Endothelial cell (in vitro differentiated cells): ENCODE results near the gene APBB2. TPM values are rescaled to one million over a fixed set of nuclear protein-coding genes. Genes with fewer than 3 reads are reported as not detected.

ENCODE experiments used
- DNase-seq: peaks from one replicate; pipeline ENCODE4 v3.0.0; 2021; ENCODE audit warnings: low spot score
- H3K27ac Mint-ChIP-seq: one replicate; pipeline ENCODE4 v1.8.0; 2021; ENCODE audit warnings: mixed read lengths, inconsistent platforms; ENCODE audit not compliant: unreplicated experiment
- H3K27me3 Mint-ChIP-seq: one replicate; pipeline ENCODE4 v1.8.0; 2021; ENCODE audit warnings: mild to moderate bottlenecking, moderate library complexity, mixed read lengths, inconsistent platforms; ENCODE audit not compliant: unreplicated experiment
- H3K36me3 Mint-ChIP-seq: one replicate; pipeline ENCODE4 v1.8.0; 2021; ENCODE audit warnings: mild to moderate bottlenecking, low read depth, mixed read lengths, inconsistent platforms; ENCODE audit not compliant: unreplicated experiment
- H3K4me1 Mint-ChIP-seq: one replicate; pipeline ENCODE4 v1.8.0; 2021; ENCODE audit warnings: mild to moderate bottlenecking, mixed read lengths, inconsistent platforms; ENCODE audit not compliant: unreplicated experiment
- H3K4me3 Mint-ChIP-seq: one replicate; pipeline ENCODE4 v1.8.0; 2021; ENCODE audit warnings: mild to moderate bottlenecking, mixed read lengths, inconsistent platforms; ENCODE audit not compliant: unreplicated experiment
- H3K9me3 Mint-ChIP-seq: one replicate; pipeline ENCODE4 v1.8.0; 2021; ENCODE audit warnings: mixed read lengths, inconsistent platforms; ENCODE audit not compliant: unreplicated experiment
- CTCF ChIP-seq: fragments of 200-600 bp; sonication (generic); IDR thresholded peaks from one replicate; pipeline ENCODE4 v1.5.0; 2021; ENCODE audit warnings: antibody characterized with exemption; ENCODE audit not compliant: unreplicated experiment
- total RNA-seq: library from RNA; stranded (reverse); fragmentation: NEBNext Ultra II Directional; extraction: Animal tissue kit (Norgen Biotek cat#: 25700); gene quantifications from one replicate; pipeline ENCODE4 v1.2.1, GENCODE V29; 2021; ENCODE audit not compliant: unreplicated experiment

Gene APBB2
- total RNA-seq, 1 donor from 2014 or later: 103 TPM

- H3K9me3 Mint-ChIP-seq: no peaks in the 10 kb centered on the region
- no peak for DNase-seq
Observed at GRCh38 chr4:40808926-40809457, 405.4 kb downstream of the APBB2 start.

GRCh38 chr4:40804598-40804997 is 409.7 kb downstream of the APBB2 start:
- DNase-seq: no peak
- no peaks in the 10 kb centered on the region for H3K36me3 Mint-ChIP-seq
- H3K27ac Mint-ChIP-seq: no peak overlapping the region
- peaks cover 12% of the 10 kb centered on the region for H3K4me1 Mint-ChIP-seq
- H3K27me3 Mint-ChIP-seq: no peaks in the 10 kb centered on the region
- no peak for TF ChIP-seq CTCF
- H3K4me3 Mint-ChIP-seq: no peak overlapping the region
- no peaks in the 10 kb centered on the region for H3K9me3 Mint-ChIP-seq

More at GRCh38 chr4:40808926-40809457, 405.4 kb downstream of the APBB2 start:
- H3K27me3 Mint-ChIP-seq: no peaks in the 10 kb centered on the region
- no peak overlapping the region for H3K4me3 Mint-ChIP-seq
- H3K36me3 Mint-ChIP-seq: no peaks in the 10 kb centered on the region
- peaks cover 23% of the 10 kb centered on the region for H3K4me1 Mint-ChIP-seq
- peak overlapping the region; percentile 43 for H3K27ac Mint-ChIP-seq
- TF ChIP-seq CTCF: no peak

- no peak for TF ChIP-seq CTCF
- H3K36me3 Mint-ChIP-seq: no peaks in the 10 kb centered on the region
- H3K27ac Mint-ChIP-seq: no peak overlapping the region
- H3K4me3 Mint-ChIP-seq: no peak overlapping the region
- no peaks in the 10 kb centered on the region for H3K9me3 Mint-ChIP-seq
- no peaks in the 10 kb centered on the region for H3K4me1 Mint-ChIP-seq
- no peaks in the 10 kb centered on the region for H3K27me3 Mint-ChIP-seq
- no peak for DNase-seq
Observed at GRCh38 chr4:40800064-40800463, 414.3 kb downstream of the APBB2 start.

GRCh38 chr4:40789771-40790170 is 424.6 kb downstream of the APBB2 start:
- DNase-seq: no peak
- peaks cover 9% of the 10 kb centered on the region for H3K4me1 Mint-ChIP-seq
- no peaks in the 10 kb centered on the region for H3K9me3 Mint-ChIP-seq
- no peaks in the 10 kb centered on the region for H3K36me3 Mint-ChIP-seq
- no peaks in the 10 kb centered on the region for H3K27me3 Mint-ChIP-seq
- no peak overlapping the region for H3K27ac Mint-ChIP-seq
- H3K4me3 Mint-ChIP-seq: no peak overlapping the region
- TF ChIP-seq CTCF: no peak

GRCh38 chr4:40789031-40789430 is 425.3 kb downstream of the APBB2 start:
- Mint-ChIP-seq H3K4me3 (no peak overlapping the region), H3K9me3 (no peaks in the 10 kb centered on the region), H3K36me3 (no peaks in the 10 kb centered on the region), H3K4me1 (peaks cover 9% of the 10 kb centered on the region), H3K27ac (no peak overlapping the region), H3K27me3 (no peaks in the 10 kb centered on the region)
- DNase-seq: no peak
- no peak for TF ChIP-seq CTCF
